DND-41 (cell line): Measurements from ENCODE around the gene POLR2B.

ENCODE experiments used
- ATAC-seq: fragments of 200-7000 bp; cut with Tn5 transposase; 3 replicates; pipeline ENCODE4 v1.9.1; 2021; ENCODE audit warnings: low read depth; ENCODE audit not compliant: insufficient read depth
- DNase-seq: peaks from one replicate; pipeline ENCODE4 v3.0.0-alpha.2; 2020
- H2AFZ ChIP-seq: 2 replicates; pipeline ENCODE4 v1.6.0; 2012; ENCODE audit warnings: low read depth, low read length
- H3K27ac ChIP-seq: 2 replicates; pipeline ENCODE4 v1.5.1; 2012; ENCODE audit warnings: low read length, inconsistent platforms
- H3K27me3 ChIP-seq: fragments of 200-600 bp; sonication (generic); 2 replicates; pipeline ENCODE4 v1.6.0; 2012; ENCODE audit warnings: low read length, mild to moderate bottlenecking, inconsistent platforms; ENCODE audit not compliant: insufficient read depth, poor library complexity
- H3K36me3 ChIP-seq: 2 replicates; pipeline ENCODE4 v1.5.1; 2012; ENCODE audit warnings: low read length, inconsistent platforms; ENCODE audit not compliant: insufficient read depth
- H3K4me1 ChIP-seq: 2 replicates; pipeline ENCODE4 v1.5.1; 2012; ENCODE audit warnings: mild to moderate bottlenecking, low read length; ENCODE audit not compliant: insufficient read depth
- H3K4me2 ChIP-seq: 2 replicates; pipeline ENCODE4 v1.6.0; 2012; ENCODE audit warnings: mild to moderate bottlenecking, moderate library complexity, low read length, inconsistent platforms; ENCODE audit not compliant: insufficient read depth
- H3K4me3 ChIP-seq, 2 experiments: fragments of 200-600 bp in 1 of 2; shearing (Covaris generic) in 1 of 2; 2 replicates each; pipeline ENCODE4 v1.5.1; 2012 to 2016; ENCODE audit warnings: inconsistent platforms in 2 of 2, low read length in 2 of 2, mild to moderate bottlenecking in 2 of 2, low read depth in 1 of 2, moderate library complexity in 1 of 2
- H3K79me2 ChIP-seq: 2 replicates; pipeline ENCODE4 v1.6.0; 2012; ENCODE audit warnings: low read length, inconsistent platforms; ENCODE audit not compliant: insufficient read depth
- H3K9ac ChIP-seq: 2 replicates; pipeline ENCODE4 v1.6.0; 2012; ENCODE audit warnings: low read depth, mild to moderate bottlenecking, inconsistent platforms, low read length, moderate library complexity
- H3K9me3 ChIP-seq: 2 replicates; pipeline ENCODE4 v1.5.1; 2012; ENCODE audit warnings: low read length, moderate library complexity, mild to moderate bottlenecking, inconsistent platforms; ENCODE audit not compliant: insufficient read depth, severe bottlenecking
- H4K20me1 ChIP-seq: 2 replicates; pipeline ENCODE4 v1.6.0; 2012; ENCODE audit warnings: low read length; ENCODE audit not compliant: insufficient read depth
- CTCF ChIP-seq: IDR thresholded peaks from 2 replicates; pipeline ENCODE4 v1.5.1; 2012; ENCODE audit warnings: borderline replicate concordance, low read length, moderate library complexity, mild to moderate bottlenecking; ENCODE audit not compliant: poor library complexity, severe bottlenecking; ENCODE audit errors: extremely low read depth
- EZH2 ChIP-seq: IDR thresholded peaks from 3 replicates; pipeline ENCODE4 v1.6.1; 2012; ENCODE audit warnings: borderline replicate concordance, low read depth, mild to moderate bottlenecking, moderate library complexity, low read length, inconsistent platforms; ENCODE audit not compliant: severe bottlenecking

Gene POLR2B

GRCh38 chr4:56986192-56986591, 7.5 kb downstream of the POLR2B start:
- Histone ChIP-seq H3K9me3 (no peaks in the 10 kb centered on the region), H3K4me3 (no peak overlapping the region), H3K9ac (no peak overlapping the region), H3K4me1 (peaks cover 17% of the 10 kb centered on the region), H3K27me3 (no peaks in the 10 kb centered on the region), H2AFZ (no peak overlapping the region), H3K79me2 (peaks cover 99% of the 10 kb centered on the region), H3K36me3 (peaks cover 51% of the 10 kb centered on the region), H3K27ac (no peak overlapping the region), H4K20me1 (peaks cover 70% of the 10 kb centered on the region), H3K4me2 (no peak overlapping the region)
- DNase-seq, result no peak
- TF ChIP-seq CTCF (no peak), EZH2 (no peak)
- no peak for ATAC-seq

GRCh38 chr4:56986952-56987351, 8.3 kb downstream of the POLR2B start:
- Histone ChIP-seq H3K9me3 (no peaks in the 10 kb centered on the region), H3K9ac (no peak overlapping the region), H3K27me3 (no peaks in the 10 kb centered on the region), H3K79me2 (peaks cover 99% of the 10 kb centered on the region), H3K4me1 (peaks cover 10% of the 10 kb centered on the region; the same call in 1 of the 2 replicates), H3K27ac (no peak overlapping the region), H4K20me1 (peaks cover 69% of the 10 kb centered on the region), H3K36me3 (peaks cover 57% of the 10 kb centered on the region), H3K4me3 (no peak overlapping the region), H3K4me2 (no peak overlapping the region), H2AFZ (no peak overlapping the region)
- ATAC-seq (no peak), DNase-seq (no peak)
- no peak for TF ChIP-seq CTCF
- TF ChIP-seq EZH2, result no peak

DNA sequence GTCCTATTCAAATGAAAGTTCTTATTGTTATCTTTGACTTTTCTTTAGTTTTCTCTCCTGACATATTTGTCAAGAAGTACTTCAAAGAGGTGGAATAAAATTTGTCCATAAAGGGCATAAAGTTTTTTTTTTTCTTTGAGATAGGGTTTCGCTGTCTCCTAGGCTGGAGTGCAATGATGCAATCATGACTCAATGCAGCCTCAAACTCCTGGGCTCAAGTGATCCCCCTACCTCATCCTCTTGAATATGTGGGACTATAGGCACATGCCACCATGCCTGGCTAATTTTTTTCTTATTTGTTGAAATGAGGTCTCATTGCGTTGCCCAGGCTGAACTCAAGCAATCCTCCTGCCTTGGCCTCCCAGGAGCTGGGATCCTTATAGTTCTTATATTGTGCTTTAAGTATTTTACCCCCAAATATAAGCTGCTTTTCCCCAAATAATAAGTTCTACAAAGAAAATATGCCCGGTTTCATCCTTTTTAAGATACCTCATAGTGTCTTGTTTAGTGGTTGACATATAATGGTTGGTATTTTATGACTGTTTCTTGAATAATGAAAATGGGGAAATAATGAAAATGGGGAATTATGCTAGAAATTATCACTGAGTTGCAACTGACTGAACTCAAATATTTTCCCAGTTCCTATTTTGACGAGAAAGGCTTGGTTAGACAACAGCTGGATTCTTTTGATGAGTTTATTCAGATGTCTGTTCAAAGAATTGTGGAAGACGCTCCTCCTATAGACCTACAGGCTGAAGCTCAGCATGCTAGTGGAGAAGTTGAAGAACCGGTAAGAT, 11.6 kb downstream of the POLR2B start:
- no peaks in the 10 kb centered on the region for H3K9me3 ChIP-seq
- peaks cover 89% of the 10 kb centered on the region for H3K79me2 ChIP-seq
- ATAC-seq (no peak), DNase-seq (no peak)
- H2AFZ ChIP-seq, result no peak overlapping the region
- no peak overlapping the region for H3K4me2 ChIP-seq
- peaks cover 81% of the 10 kb centered on the region for H3K36me3 ChIP-seq
- H3K4me3 ChIP-seq, result no peak overlapping the region
- no peak for TF ChIP-seq CTCF
- TF ChIP-seq EZH2, result no peak
- H3K9ac ChIP-seq, result no peak overlapping the region
- H3K27me3 ChIP-seq, result no peaks in the 10 kb centered on the region
- H4K20me1 ChIP-seq, result peaks cover 45% of the 10 kb centered on the region
- no peaks in the 10 kb centered on the region for H3K4me1 ChIP-seq
- H3K27ac ChIP-seq, result no peak overlapping the region
